CD4-positive, alpha-beta T cell treated with Interferon gamma for 1 hour (primary cell): Measurements from ENCODE around the gene MFN2.

Experiments used
- DNase-seq: peaks from one replicate; pipeline ENCODE4 v3.0.0-alpha.2; 2020

Gene MFN2

DNA sequence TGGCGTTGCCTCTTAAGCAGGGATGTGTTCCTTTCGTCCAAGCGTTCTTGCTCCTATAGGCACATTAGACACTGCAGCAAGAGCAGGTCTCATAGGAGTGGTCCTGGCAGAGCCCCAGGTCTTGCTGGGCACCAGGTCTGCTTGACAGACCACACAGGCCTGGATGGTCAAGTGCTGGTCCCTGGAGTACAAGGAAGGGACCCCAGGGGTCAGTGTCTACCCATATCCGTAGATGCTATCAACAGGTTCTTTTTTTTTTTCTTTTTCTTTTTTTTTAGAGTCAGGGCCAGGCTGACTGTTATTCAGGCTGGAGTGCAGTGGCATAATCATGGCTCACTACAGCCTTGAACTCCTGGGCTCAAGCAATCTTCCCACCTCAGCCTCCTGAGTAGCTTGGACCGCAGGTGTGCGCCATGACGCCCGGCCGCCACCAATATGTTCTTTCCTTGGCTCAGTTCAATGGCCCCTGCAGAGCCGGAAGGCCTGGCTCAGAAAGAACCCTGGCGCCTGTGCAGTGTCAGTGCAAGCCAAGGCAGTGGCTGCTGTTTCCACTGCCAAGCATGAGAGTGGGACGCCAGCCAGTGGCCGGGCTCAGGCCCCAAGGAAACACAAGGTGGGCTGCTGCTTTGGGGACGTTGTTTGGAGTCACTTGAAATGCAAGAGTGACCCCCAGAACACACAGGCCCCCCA lies 72.9 kb downstream of the MFN2 start:
- no peak for DNase-seq

DNA sequence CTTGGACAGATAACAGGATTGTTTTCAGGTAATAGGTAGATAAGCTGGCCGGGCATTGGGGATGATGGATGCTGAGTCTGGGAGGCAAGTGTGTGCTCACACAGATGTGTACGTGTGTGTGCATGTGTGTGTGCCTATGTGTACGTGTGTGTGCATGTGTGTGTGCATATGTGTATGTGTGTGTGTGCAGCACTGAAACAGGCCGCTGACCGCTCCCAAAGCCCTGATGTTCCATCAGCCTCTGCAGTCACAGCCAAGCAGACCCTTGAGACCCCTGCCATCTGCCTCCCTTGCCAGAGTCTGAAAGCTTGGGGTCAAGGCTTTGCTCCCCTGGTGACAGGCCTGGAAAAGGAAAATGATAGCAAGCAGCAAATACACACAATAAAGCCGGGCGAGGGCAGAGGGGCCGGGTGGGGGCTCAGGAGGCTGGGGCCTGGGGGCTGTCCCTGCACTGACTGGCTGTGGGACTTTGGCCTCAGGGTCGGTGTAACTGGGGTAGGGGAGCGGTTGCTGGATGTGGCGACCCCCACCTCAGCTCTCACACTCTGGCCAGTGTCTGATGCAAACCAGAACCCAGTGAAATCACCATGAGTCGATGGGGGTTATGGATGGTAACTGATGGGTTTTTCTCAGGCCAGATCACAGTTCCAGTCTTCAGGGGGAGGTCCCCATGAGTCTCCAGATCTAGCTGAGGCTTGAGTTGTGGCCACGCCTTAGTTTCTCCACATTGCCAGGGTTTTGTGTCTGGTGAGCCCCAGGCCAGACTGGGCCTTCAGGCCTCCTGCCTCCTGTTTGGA lies 73.7 kb downstream of the MFN2 start:
- no peak for DNase-seq

GRCh38 chr1:12055259-12055658 lies 75.0 kb downstream of the MFN2 start:
- no peak for DNase-seq

DNA sequence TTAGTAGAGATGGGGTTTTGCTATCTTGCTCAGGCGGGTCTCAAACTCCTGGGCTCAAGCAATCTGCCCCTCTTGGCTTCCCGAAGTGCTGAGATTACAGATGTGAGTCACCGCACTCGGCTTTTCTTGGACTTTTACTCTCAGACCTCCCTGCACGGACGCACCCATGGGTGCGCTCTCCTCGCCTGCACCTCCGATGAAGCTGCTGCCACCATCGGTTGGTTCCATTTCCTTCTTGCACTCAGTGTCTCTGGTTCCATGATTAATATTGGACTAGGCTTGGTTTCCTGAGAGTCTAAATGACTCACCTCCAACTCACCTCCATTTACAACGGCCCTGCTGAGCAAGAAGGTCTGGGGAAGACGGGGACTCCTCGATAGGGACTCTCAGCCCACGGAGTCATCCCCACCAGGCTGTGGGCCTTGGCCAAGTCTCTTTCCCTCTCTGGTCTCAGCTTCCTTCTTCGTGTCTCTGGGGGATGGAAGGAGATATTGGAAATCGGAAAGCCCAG lies 76.1 kb downstream of the MFN2 start:
- DNase-seq: no peak

- no peak for DNase-seq
Measured at GRCh38 chr1:12057382-12057781, 77.1 kb downstream of the MFN2 start.

DNA sequence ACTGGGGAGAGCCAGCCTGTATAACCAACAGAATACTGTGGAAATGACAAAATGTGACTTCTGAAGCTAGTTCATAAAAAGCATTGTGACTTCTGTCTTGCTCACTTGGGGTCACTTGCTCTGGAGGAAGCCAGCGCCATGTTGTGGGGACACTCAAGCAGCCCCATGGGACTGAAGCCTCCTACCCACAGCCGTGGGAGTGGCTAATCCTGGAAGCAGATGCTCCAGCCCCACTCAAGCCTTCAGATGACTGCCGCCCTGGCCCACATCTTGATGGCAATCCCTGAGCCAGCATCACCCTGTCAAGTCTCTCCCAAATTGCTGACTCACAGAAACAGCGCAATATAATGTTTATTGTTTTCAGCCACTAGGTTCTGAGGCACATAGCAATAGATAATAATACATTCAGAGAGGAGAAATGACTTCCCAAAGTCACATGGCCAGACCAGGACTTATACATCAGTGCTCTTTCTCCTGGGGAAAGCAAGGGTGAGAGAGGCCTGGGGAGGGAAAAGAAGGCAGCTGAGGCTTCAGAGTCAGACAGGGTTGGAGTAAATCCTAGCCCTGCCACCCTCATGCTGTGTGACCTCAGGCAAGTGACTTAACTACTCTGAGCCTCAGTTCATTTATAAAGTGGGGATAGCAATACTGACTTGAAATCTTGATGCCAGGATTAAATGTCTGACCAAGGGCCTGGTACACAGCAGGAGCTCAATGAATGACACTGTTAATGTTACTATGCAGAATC lies 77.9 kb downstream of the MFN2 start:
- no peak for DNase-seq

DNA sequence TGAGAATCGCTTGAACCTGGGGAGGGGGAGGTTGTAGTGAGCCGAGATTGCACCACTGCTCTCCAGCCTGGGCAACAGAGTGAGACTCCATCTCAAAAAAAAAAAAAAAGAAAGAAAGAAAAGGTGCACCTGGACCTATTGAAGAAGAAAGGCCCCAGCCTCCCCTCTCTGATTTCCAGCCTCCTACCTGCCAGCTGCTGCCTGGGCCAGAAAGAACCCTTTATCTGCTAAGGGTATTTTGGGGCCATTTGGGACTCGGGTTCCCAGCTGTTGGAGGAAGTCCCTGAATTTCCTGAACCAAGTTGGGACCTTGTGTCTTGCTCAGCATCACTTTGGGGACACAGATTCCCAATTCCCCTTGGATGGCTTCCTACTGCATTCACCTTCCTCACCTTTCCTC lies 79.0 kb downstream of the MFN2 start:
- DNase-seq: no peak

GRCh38 chr1:12059722-12060464 lies 79.6 kb downstream of the MFN2 start:
- DNase-seq: no peak

DNA sequence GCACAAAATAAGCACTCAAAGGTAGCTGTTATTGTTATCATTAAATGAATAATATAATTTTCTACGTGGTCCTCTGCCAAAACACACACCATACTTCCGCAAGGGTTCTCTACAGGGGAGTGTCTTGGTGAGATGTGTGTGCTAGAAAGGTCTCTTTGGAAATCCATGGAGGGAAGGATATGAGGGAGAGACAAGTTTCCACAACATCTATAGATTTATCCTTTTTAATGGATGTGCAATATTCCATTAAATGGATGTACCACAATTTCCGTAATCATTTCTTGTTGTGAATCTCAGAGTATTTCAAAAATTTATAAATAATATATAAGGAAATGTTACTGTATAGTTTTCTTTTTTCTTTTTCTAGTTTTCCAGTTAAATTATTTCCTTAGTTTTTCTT lies 80.3 kb downstream of the MFN2 start:
- no peak for DNase-seq
